ENCODE measurements around the gene HOXC12. TPM values are rescaled to one million over a fixed set of nuclear protein-coding genes. Genes with fewer than 3 reads are reported as not detected.
A peak's percentile ranks its signal among the peaks of the same experiment; 100 is the strongest.

The HOXC12 gene
- total RNA-seq, 4 donors from 2014 or later: 0.22 to 1.4 TPM; not detected in 2

DNA sequence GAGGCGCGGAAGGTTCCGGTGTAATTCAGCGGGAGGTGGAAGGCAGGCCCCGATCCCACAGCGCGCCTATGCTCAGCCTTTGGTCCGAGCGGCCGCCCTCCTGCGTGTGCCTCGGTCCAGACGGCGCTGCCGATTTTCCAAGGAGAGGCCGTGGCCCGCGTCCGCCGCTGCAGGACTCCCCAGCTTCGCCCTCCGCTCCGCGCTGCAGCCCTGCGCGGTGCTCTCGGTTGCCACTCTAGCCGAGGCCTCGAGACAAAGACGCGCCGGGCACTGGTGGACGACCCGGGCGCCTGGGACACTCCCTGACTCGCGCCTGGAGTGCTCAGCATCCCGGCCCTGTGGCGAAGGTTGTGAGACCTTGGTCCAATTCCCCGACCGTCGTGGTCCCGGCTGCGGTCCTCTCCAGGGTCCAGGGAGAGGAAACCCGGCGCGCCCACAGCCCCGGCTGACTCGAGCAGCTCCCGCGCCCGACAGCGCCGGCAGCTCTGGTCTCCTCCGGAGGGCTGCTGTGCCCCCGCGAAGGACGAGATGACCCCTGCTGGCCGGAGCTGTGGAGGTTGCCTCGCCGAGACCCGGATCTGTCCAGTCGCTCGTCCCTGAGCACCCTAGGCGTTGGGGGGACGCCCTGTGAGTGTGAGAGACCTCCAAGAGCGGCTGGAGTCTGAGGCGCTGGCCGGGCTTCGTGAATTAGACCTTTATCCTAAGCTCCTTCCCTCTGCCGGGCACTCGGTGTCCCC lies 6.5 kb downstream of the HOXC12 start:
- Histone ChIP-seq H3K4me3 (peak overlapping the region in 1 of 4 donors; percentile 5), H3K36me3 (no peaks in the 10 kb centered on the region), H3K27ac (no peak overlapping the region), H3K9me3 (no peaks in the 10 kb centered on the region), H3K27me3 (peaks cover 0 to 100% of the 10 kb centered on the region in 2 donors), H3K4me1 (peaks cover 0 to 37% (median 3%) of the 10 kb centered on the region in 4 donors)
- TF ChIP-seq EP300 (IDR thresholded peaks at IDR 0.05) (no peak), POLR2A (IDR thresholded peaks at IDR 0.05) (no peak)
- TF ChIP-seq, protein P1, sequence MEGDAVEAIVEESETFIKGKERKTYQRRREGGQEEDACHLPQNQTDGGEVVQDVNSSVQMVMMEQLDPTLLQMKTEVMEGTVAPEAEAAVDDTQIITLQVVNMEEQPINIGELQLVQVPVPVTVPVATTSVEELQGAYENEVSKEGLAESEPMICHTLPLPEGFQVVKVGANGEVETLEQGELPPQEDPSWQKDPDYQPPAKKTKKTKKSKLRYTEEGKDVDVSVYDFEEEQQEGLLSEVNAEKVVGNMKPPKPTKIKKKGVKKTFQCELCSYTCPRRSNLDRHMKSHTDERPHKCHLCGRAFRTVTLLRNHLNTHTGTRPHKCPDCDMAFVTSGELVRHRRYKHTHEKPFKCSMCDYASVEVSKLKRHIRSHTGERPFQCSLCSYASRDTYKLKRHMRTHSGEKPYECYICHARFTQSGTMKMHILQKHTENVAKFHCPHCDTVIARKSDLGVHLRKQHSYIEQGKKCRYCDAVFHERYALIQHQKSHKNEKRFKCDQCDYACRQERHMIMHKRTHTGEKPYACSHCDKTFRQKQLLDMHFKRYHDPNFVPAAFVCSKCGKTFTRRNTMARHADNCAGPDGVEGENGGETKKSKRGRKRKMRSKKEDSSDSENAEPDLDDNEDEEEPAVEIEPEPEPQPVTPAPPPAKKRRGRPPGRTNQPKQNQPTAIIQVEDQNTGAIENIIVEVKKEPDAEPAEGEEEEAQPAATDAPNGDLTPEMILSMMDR (IDR thresholded peaks at IDR 0.05): no peak
- WGBS, 2 donors: 12 to 19% methylated on average over 50 to 60 of the region's 72 CpGs
- DNase-seq (ENCODE audit: low spot score in 2 of 2): no peak

DNA sequence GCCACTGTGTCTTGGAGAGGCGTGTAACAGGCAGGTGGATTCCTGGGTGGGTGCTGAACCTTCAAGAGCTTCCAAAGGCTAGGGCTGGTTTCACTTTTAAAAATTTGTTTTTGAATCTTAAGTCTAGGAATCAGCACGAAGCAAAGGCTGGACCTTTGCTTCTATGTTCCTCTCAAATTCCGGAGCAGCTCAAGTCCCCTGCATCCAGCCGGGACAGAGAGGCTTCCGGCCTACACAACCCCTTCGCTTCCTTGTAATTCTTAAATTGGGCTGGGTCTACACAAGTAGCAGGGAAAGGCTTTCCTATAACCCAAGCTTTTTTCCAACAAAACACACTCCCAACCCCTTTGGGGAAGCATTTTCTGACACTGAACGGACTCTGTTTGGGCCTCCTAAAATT lies 8.3 kb downstream of the HOXC12 start:
- Histone ChIP-seq H3K4me1 (peaks cover 0 to 39% (median 3%) of the 10 kb centered on the region in 4 donors), H3K27ac (no peak overlapping the region), H3K27me3 (peaks cover 0 to 100% of the 10 kb centered on the region in 2 donors), H3K9me3 (no peaks in the 10 kb centered on the region), H3K36me3 (no peaks in the 10 kb centered on the region), H3K4me3 (no peak overlapping the region)
- WGBS, 2 donors: 61 to 74% methylated on average over 7 of the region's 7 CpGs
- no peak for DNase-seq (ENCODE audit: low spot score in 2 of 2)
- TF ChIP-seq, protein P1 (IDR thresholded peaks at IDR 0.05): no peak

DNA sequence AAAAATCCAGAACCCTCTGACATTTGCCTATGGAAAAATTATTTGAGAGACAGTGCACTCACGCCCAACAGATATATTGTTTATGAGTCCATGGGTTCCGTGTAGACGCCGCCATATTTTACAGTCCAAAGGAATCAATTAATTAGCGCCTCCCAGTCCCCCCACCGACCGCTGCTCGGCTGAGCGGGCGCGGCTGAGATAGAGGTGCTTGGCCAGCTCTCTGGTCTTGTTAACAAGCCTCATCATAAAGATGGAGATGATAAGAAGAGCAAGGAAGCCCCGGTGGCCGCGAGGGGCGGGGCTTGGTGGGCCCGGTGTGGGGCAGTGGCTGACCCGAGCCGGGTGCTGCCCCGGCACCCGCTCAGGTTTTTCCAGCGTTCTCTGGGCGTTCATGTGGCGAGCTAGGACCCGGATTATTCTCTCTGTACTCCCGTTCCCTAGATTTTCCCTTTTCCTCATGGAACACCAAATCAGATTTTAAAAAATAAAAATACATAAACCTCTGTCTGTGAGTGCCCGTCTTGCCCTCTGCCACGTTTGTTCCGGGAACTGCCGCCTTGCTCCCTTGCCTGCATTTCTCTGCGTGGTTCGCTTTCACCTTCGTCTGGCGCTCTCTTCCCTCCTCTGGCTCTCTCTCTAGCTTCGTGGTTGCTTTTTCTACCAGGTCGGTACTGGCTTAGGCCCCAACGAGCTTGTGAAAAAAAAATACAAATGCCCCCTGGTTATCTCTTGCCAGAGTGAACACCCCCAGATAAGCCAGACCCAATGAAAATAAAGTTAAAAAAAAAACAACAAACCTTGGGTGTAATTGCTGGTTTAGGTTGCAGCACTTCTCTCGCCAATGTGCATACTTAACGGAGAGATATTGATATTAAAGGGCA lies 9.0 kb downstream of the HOXC12 start:
- H3K4me3 ChIP-seq: no peak overlapping the region
- H3K36me3 ChIP-seq: no peaks in the 10 kb centered on the region
- DNase-seq (ENCODE audit: low spot score in 2 of 2): no peak
- H3K9me3 ChIP-seq: no peaks in the 10 kb centered on the region
- H3K27me3 ChIP-seq: peaks cover 0 to 100% of the 10 kb centered on the region in 2 donors
- WGBS, 2 donors: 39 to 43% methylated on average over 38 of the region's 38 CpGs
- no peak overlapping the region for H3K27ac ChIP-seq
- H3K4me1 ChIP-seq: peaks cover 0 to 39% (median 3%) of the 10 kb centered on the region in 4 donors
- TF ChIP-seq EP300 (IDR thresholded peaks at IDR 0.05) (no peak), POLR2A (IDR thresholded peaks at IDR 0.05) (no peak)
- TF ChIP-seq, protein P1 (IDR thresholded peaks at IDR 0.05): no peak

DNA sequence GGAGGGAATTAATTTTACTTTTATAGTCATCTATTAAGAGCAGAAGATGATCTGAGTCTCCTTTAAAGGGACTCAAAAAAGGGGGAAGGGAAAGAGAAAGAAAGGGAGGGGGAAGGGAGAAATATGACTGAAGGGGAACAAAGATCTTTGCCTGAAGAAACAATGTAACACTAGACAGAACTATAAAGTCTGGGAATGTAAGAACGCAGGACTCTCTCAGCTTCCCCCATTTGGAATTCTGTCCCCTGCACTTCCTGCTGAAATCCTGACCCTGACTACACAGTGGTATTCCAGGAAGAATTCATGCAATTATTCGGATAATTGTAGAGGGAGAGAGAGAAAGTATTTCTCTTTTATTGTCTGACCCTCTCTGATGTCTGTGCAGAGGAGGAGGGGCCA lies 9.6 kb downstream of the HOXC12 start:
- Histone ChIP-seq H3K27me3 (peaks cover 0 to 100% of the 10 kb centered on the region in 2 donors), H3K36me3 (no peaks in the 10 kb centered on the region), H3K4me1 (peaks cover 0 to 39% (median 3%) of the 10 kb centered on the region in 4 donors), H3K4me3 (no peak overlapping the region), H3K9me3 (no peaks in the 10 kb centered on the region), H3K27ac (peak overlapping the region in 1 of 4 donors; percentile 68)
- no peak for DNase-seq (ENCODE audit: low spot score in 2 of 2)
- 42 to 63% methylated on average over 2 of the region's 2 CpGs for WGBS, 2 donors
- TF ChIP-seq POLR2A (IDR thresholded peaks at IDR 0.05) (no peak), EP300 (IDR thresholded peaks at IDR 0.05) (no peak)

DNA sequence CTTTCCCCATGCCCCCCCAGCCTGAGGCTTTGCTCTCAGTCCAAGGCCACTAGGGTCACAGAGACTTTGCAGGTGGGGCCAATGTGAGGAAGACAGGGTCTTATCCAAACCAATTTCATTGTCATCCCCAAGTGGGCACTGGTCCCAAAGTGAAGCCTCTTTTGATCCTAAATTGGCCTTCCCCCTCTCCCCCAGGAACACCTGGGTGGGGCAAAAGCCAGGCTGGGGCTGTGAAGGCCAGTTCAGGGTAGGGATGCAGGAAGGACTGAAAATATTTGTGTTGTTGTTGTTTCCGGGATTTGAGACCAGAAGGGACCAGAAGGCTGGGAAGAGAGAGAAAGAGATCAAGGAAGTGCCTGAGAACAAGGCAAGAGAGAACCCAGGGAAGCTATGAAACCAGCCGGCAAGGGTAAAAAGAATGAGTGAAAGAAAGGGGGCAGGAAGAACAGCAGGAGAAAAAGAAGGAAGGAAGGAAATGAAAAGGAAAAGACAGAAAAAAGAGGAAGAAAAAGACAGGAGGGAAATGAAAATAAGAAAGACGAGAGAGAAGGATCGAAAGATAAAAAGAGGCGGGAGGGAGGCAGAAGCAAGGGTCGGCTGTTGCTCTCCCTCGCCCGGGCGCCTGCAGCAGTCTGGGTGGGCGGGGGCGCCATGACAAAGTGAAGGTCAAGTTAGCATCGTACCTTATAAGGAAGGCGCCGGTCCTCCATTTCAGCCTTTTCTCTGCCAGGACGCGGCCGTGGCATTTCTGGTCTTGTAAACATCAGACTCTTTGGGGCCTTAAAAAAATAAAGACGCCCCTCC lies 10.8 kb downstream of the HOXC12 start:
- no peak for TF ChIP-seq EP300 (IDR thresholded peaks at IDR 0.05)
- TF ChIP-seq, protein P1 (IDR thresholded peaks at IDR 0.05): no peak
- no peak for TF ChIP-seq POLR2A (IDR thresholded peaks at IDR 0.05)
- WGBS, 2 donors: 3 to 5% methylated on average over 18 of the region's 18 CpGs

More for the DNA sequence above, 10.8 kb downstream of the HOXC12 start:
- H3K4me3 ChIP-seq: peak overlapping the region in 3 of 4 donors; percentile 4 to 44 (median 25)
- peaks cover 0 to 100% of the 10 kb centered on the region in 2 donors for H3K27me3 ChIP-seq
- H3K27ac ChIP-seq: peak overlapping the region in 2 of 4 donors; percentile 54 to 68
- no peaks in the 10 kb centered on the region for H3K9me3 ChIP-seq
- DNase-seq (ENCODE audit: low spot score in 2 of 2): peak; percentile 15 to 52
- H3K36me3 ChIP-seq: no peaks in the 10 kb centered on the region
- H3K4me1 ChIP-seq: peaks cover 0 to 39% (median 3%) of the 10 kb centered on the region in 4 donors
